H1 (cell line): ENCODE data around the gene DGKI. TPM values are rescaled to one million over a fixed set of nuclear protein-coding genes. Genes with fewer than 3 reads are reported as not detected.

Experiments used
- CTCF ChIA-PET: fragments of 300-600 bp; sonication (Branson Sonifier 250); formaldehyde crosslinking; loops from one replicate; lab custom pipeline; 2021; ENCODE audit not compliant: partially characterized antibody; lab: Charles Lee
- POLR2A ChIA-PET: fragments of 300-600 bp; sonication (Branson Sonifier 250); formaldehyde crosslinking; loops from one replicate; lab custom pipeline; 2021; ENCODE audit warnings: inconsistent platforms; ENCODE audit not compliant: partially characterized antibody; lab: Charles Lee
- DNase-seq, 2 experiments: peaks; one replicate each; pipeline versions ENCODE4 v3.0.0 to v3.0.0-alpha.2; 2010 to 2022; ENCODE audit warnings: low spot score in 2 of 2, low read depth in 1 of 2, mixed read lengths in 1 of 2
- FAIRE-seq: peaks from 2 replicates; lab custom pipeline; 2011; peaks lifted over from hg19 to GRCh38; lab: Jason Lieb, UNC
- H2AFZ ChIP-seq: 2 replicates; pipeline ENCODE4 v1.8.1; 2012; ENCODE audit warnings: low read length, inconsistent platforms
- H2AK5ac ChIP-seq: 2 replicates; pipeline ENCODE4 v1.6.1; 2013; ENCODE audit warnings: low read depth, low read length
- H2BK120ac ChIP-seq: replicated peaks from 2 replicates; pipeline ENCODE3; 2013; ENCODE audit warnings: low read depth, low read length, inconsistent platforms
- H2BK12ac ChIP-seq: 2 replicates; pipeline ENCODE4 v1.6.1; 2013; ENCODE audit warnings: low read depth, low read length
- H2BK15ac ChIP-seq: 2 replicates; pipeline ENCODE4 v1.6.1; 2013; ENCODE audit warnings: low read length
- H2BK20ac ChIP-seq: 2 replicates; pipeline ENCODE4 v1.6.1; 2013; ENCODE audit warnings: low read length
- H2BK5ac ChIP-seq: 2 replicates; pipeline ENCODE4 v1.6.1; 2013; ENCODE audit warnings: low read depth, low read length
- H3K14ac ChIP-seq: 2 replicates; pipeline ENCODE4 v1.6.1; 2013; ENCODE audit warnings: inconsistent platforms; ENCODE audit not compliant: insufficient read length
- H3K18ac ChIP-seq: 2 replicates; pipeline ENCODE4 v1.6.1; 2013; ENCODE audit warnings: low read length; ENCODE audit errors: extremely low read depth
- H3K23ac ChIP-seq: 2 replicates; pipeline ENCODE4 v1.6.1; 2013; ENCODE audit warnings: inconsistent platforms; ENCODE audit not compliant: insufficient read length
- H3K23me2 ChIP-seq: 2 replicates; pipeline ENCODE4 v1.6.1; 2013; ENCODE audit warnings: low read depth, low read length
- H3K27ac ChIP-seq: 2 replicates; pipeline ENCODE4 v1.6.1; 2011; ENCODE audit warnings: low read depth, low read length, inconsistent platforms
- H3K27me3 ChIP-seq, 4 experiments: replicated peaks in 1 of 4; 1 replicate in 1 of 4; 2 replicates in 3 of 4; pipeline versions ENCODE4 v1.6.1 to v1.8.1; 2011 to 2013; ENCODE audit warnings: low read length in 3 of 4, mild to moderate bottlenecking in 3 of 4, inconsistent platforms in 2 of 4, mixed read lengths in 2 of 4, moderate library complexity in 1 of 4; ENCODE audit not compliant: control insufficient read depth in 3 of 4, insufficient read depth in 3 of 4; ENCODE audit errors: extremely low read depth in 1 of 4
- H3K36me3 ChIP-seq, 4 experiments: 2 replicates each; pipeline versions ENCODE4 v1.6.1 to v1.8.1; 2011 to 2013; ENCODE audit warnings: mild to moderate bottlenecking in 4 of 4, low read length in 3 of 4, moderate library complexity in 2 of 4, control low read depth in 1 of 4, inconsistent platforms in 1 of 4; ENCODE audit not compliant: insufficient read depth in 4 of 4, control insufficient read depth in 2 of 4
- H3K4ac ChIP-seq: replicated peaks from 2 replicates; pipeline ENCODE3; 2013; ENCODE audit warnings: low read length, low read depth, mixed read lengths, inconsistent platforms; ENCODE audit not compliant: insufficient read length
- H3K4me1 ChIP-seq, 4 experiments: replicated peaks in 1 of 4; 1 replicate in 1 of 4; 2 replicates in 3 of 4; pipeline versions ENCODE4 v1.6.1 to v1.8.1; 2011 to 2013; ENCODE audit warnings: low read length in 3 of 4, inconsistent platforms in 2 of 4, mixed read lengths in 1 of 4; ENCODE audit not compliant: insufficient read depth in 4 of 4, control insufficient read depth in 3 of 4
- H3K4me2 ChIP-seq, 2 experiments: 2 replicates each; pipeline versions ENCODE4 v1.6.1 to v1.8.1; 2011 to 2013; ENCODE audit warnings: low read depth in 2 of 2, low read length in 2 of 2, control low read depth in 1 of 2, inconsistent platforms in 1 of 2, mild to moderate bottlenecking in 1 of 2; ENCODE audit not compliant: insufficient read depth in 1 of 2
- H3K4me3 ChIP-seq, 4 experiments: fragments of 200-600, 300-600 bp in 1 of 4; sonication (generic), shearing (Covaris generic), sonication (Bioruptor Twin) in 1 of 4; 2 replicates each; pipeline versions ENCODE4 v1.5.1 to v1.8.1; 2011 to 2016; ENCODE audit warnings: low read length in 4 of 4, low read depth in 3 of 4, control low read depth in 2 of 4, inconsistent platforms in 2 of 4, mild to moderate bottlenecking in 2 of 4, mixed read lengths in 1 of 4, moderate library complexity in 1 of 4; ENCODE audit not compliant: insufficient read depth in 2 of 4; ENCODE audit errors: extremely low read depth in 1 of 4
- H3K56ac ChIP-seq: replicated peaks from 2 replicates; pipeline ENCODE3; 2013; ENCODE audit warnings: low read depth, mild to moderate bottlenecking, mixed read lengths, low read length, inconsistent platforms; ENCODE audit not compliant: insufficient read length
- H3K79me1 ChIP-seq: 2 replicates; pipeline ENCODE4 v1.6.1; 2013; ENCODE audit warnings: low read depth, low read length, control low read depth
- H3K79me2 ChIP-seq, 2 experiments: 2 replicates each; pipeline versions ENCODE4 v1.6.1 to v1.8.1; 2012 to 2013; ENCODE audit warnings: low read length in 2 of 2, mild to moderate bottlenecking in 2 of 2, inconsistent platforms in 1 of 2; ENCODE audit not compliant: insufficient read depth in 2 of 2, control insufficient read depth in 1 of 2
- H3K9ac ChIP-seq, 4 experiments: replicated peaks in 1 of 4; 1 replicate in 1 of 4; 2 replicates in 3 of 4; pipeline versions ENCODE4 v1.6.1 to v1.8.1; 2011 to 2013; ENCODE audit warnings: low read depth in 3 of 4, low read length in 3 of 4, control low read depth in 2 of 4, mild to moderate bottlenecking in 2 of 4, moderate library complexity in 2 of 4, inconsistent platforms in 1 of 4; ENCODE audit errors: extremely low read depth in 1 of 4
- H3K9me3 ChIP-seq, 2 experiments: 2 replicates each; pipeline versions ENCODE4 v1.6.1 to v1.8.1; 2012 to 2013; ENCODE audit warnings: mild to moderate bottlenecking in 2 of 2, moderate library complexity in 2 of 2, control low read depth in 1 of 2, inconsistent platforms in 1 of 2, low read depth in 1 of 2, low read length in 1 of 2, mixed read lengths in 1 of 2; ENCODE audit not compliant: insufficient read depth in 2 of 2
- H4K20me1 ChIP-seq, 2 experiments: replicated peaks in 1 of 2; 2 replicates each; pipeline versions ENCODE3 to v1.8.1; 2011 to 2013; ENCODE audit warnings: inconsistent platforms in 2 of 2, low read length in 2 of 2, mild to moderate bottlenecking in 1 of 2; ENCODE audit not compliant: insufficient read depth in 2 of 2, control insufficient read depth in 1 of 2
- H4K5ac ChIP-seq: 2 replicates; pipeline ENCODE4 v1.6.1; 2013; ENCODE audit warnings: low read length, low read depth, mixed read lengths, inconsistent platforms; ENCODE audit not compliant: insufficient read length
- H4K8ac ChIP-seq: 2 replicates; pipeline ENCODE4 v1.8.0; 2013; ENCODE audit warnings: mild to moderate bottlenecking, moderate library complexity, low read length, inconsistent platforms; ENCODE audit not compliant: insufficient read depth; ENCODE audit errors: extremely low read depth
- H4K91ac ChIP-seq: replicated peaks from 2 replicates; pipeline ENCODE3; 2013; ENCODE audit warnings: low read length, mixed read lengths, inconsistent platforms; ENCODE audit not compliant: insufficient read length
- BCL11A ChIP-seq, 2 experiments: IDR thresholded peaks; one replicate each; pipeline ENCODE4 v1.6.1; 2011; ENCODE audit warnings: low read depth in 2 of 2, low read length in 2 of 2, mild to moderate bottlenecking in 2 of 2
- BRCA1 ChIP-seq: IDR thresholded peaks from 2 replicates; pipeline ENCODE4 v1.6.1; 2012; ENCODE audit warnings: low read depth, low read length, improper control_type of control experiment
- CTCF ChIP-seq, 3 experiments: IDR thresholded peaks; 1 replicate in 2 of 3; 2 replicates in 1 of 3; pipeline versions ENCODE4 v1.5.1 to v1.6.1; 2011; ENCODE audit warnings: low read length in 3 of 3, mild to moderate bottlenecking in 3 of 3, inconsistent platforms in 2 of 3, low read depth in 1 of 3, moderate library complexity in 1 of 3; ENCODE audit not compliant: insufficient read depth in 1 of 3; ENCODE audit errors: control extremely low read depth in 1 of 3
- GABPA ChIP-seq: IDR thresholded peaks from 2 replicates; pipeline ENCODE4 v1.6.1; 2011; ENCODE audit warnings: mild to moderate bottlenecking, low read length, moderate library complexity, borderline replicate concordance; ENCODE audit not compliant: insufficient read depth
- JUND ChIP-seq: IDR thresholded peaks from 2 replicates; pipeline ENCODE4 v1.6.1; 2011; ENCODE audit warnings: mild to moderate bottlenecking, improper control_type of control experiment, low read length
- MAX ChIP-seq: IDR thresholded peaks from 2 replicates; pipeline ENCODE4 v1.6.1; 2012; ENCODE audit warnings: inconsistent platforms
- NANOG ChIP-seq: IDR thresholded peaks from 2 replicates; pipeline ENCODE4 v1.6.1; 2011; ENCODE audit warnings: low read length, low read depth, mild to moderate bottlenecking, inconsistent platforms; ENCODE audit not compliant: insufficient read depth, poor library complexity, severe bottlenecking
- RBBP5 ChIP-seq: IDR thresholded peaks from 2 replicates; pipeline ENCODE4 v1.7.1; 2012; ENCODE audit warnings: low read depth, mild to moderate bottlenecking, inconsistent platforms, low read length, moderate library complexity, borderline replicate concordance
- SP2 ChIP-seq: IDR thresholded peaks from 2 replicates; pipeline ENCODE4 v1.6.1; 2012; ENCODE audit warnings: mild to moderate bottlenecking, low read length, inconsistent platforms
- SP4 ChIP-seq: IDR thresholded peaks from 2 replicates; pipeline ENCODE4 v1.6.1; 2012; ENCODE audit warnings: low read length, inconsistent platforms
- SUZ12 ChIP-seq: fragments of 200-600 bp; sonication (generic); IDR thresholded peaks from 2 replicates; pipeline ENCODE4 v1.6.1; 2012; ENCODE audit warnings: mild to moderate bottlenecking, inconsistent platforms, low read length, moderate library complexity, mixed read lengths
- TBP ChIP-seq: IDR thresholded peaks from 2 replicates; pipeline ENCODE4 v1.6.1; 2011; ENCODE audit warnings: low read depth, low read length, improper control_type of control experiment
- WGBS, 2 experiments: shearing (Covaris generic) in 1 of 2; methylation state at CpG; one replicate each; pipeline versions ENCODE4 v1.1.6 to v1.1.7; 2013 to 2015; ENCODE audit warnings: low lambda C conversion rate in 2 of 2, mixed read lengths in 2 of 2, inconsistent platforms in 1 of 2, low coverage in 1 of 2, missing lambda C conversion rate in 1 of 2; ENCODE audit not compliant: insufficient replicate concordance in 2 of 2, insufficient coverage in 1 of 2, insufficient read length in 1 of 2; ENCODE audit errors: extremely low coverage in 1 of 2, missing lambda C conversion rate in 1 of 2; 5-methylcytosine and 5-hydroxymethylcytosine counted together
- polyA plus RNA-seq, 7 experiments: library from polyadenylated mRNA; depleted of rRNA in 3 of 7; stranded (reverse) in 5 of 7; unstranded in 2 of 7; fragments of >200 nt in 5 of 7; fragments of 200-250 nt in 2 of 7; gene quantifications; 1 replicate in 5 of 7; 2 replicates in 1 of 7; 4 replicates in 1 of 7; pipeline versions ENCODE4 v1.2.1 to v1.2.3, GENCODE V29; 2011 to 2013; ENCODE audit warnings: missing spikeins in 2 of 7, mixed read lengths in 2 of 7
- total RNA-seq: library from RNA; stranded (reverse); fragmentation: NEBNext Ultra II Directional; extraction: Animal tissue kit (Norgen Biotek cat#: 25700); gene quantifications from 2 replicates; pipeline ENCODE4 v1.2.1, GENCODE V29; 2021

DGKI gene
- total and polyA plus RNA-seq, 2 of the 8 experiments (the other 6 are each of a cell fraction or from before 2014, with no cell fraction given): 0.20 to 0.71 TPM

- H4K20me1 ChIP-seq: no peaks in the 10 kb centered on the region
- CTCF ChIA-PET: interaction anchor here (0.7 to 2.5 kb wide), 8 partner anchors 9 to 1108 kb away, joined by 3 to 7 read pairs (median 4); no protein-coding TSS in a partner anchor
- TF ChIP-seq CTCF (IDR thresholded peaks at IDR 0.05; ENCODE audit: control extremely low read depth in 1 of 3, insufficient read depth in 1 of 3, low read depth in 1 of 3, low read length in 3 of 3): no peak
- no peak for TF ChIP-seq MAX
- TF ChIP-seq SP4: no peak
- no peak for TF ChIP-seq RBBP5
- TF ChIP-seq SUZ12: no peak
- TF ChIP-seq JUND: no peak
- TF ChIP-seq BCL11A (IDR thresholded peaks at IDR 0.05; ENCODE audit: low read depth in 2 of 2, low read length in 2 of 2): no peak
- TF ChIP-seq TBP: no peak
- TF ChIP-seq BRCA1: no peak
- TF ChIP-seq NANOG: no peak
- no peak for TF ChIP-seq GABPA
- TF ChIP-seq SP2: no peak
Observed at GRCh38 chr7:137690635-137691034, 156.1 kb downstream of the DGKI start.

More at GRCh38 chr7:137690635-137691034, 156.1 kb downstream of the DGKI start:
- Histone ChIP-seq H3K9me3 (no peaks in the 10 kb centered on the region), H2BK12ac (no peak overlapping the region), H4K8ac (no peak overlapping the region), H2AFZ (no peak overlapping the region), H3K4ac (no peak overlapping the region), H3K36me3 (no peaks in the 10 kb centered on the region), H4K91ac (no peak overlapping the region), H2BK120ac (no peak overlapping the region), H3K14ac (no peak overlapping the region), H3K27ac (no peak overlapping the region), H3K4me3 (no peak overlapping the region), H3K23me2 (no peaks in the 10 kb centered on the region), H3K79me2 (no peaks in the 10 kb centered on the region), H3K4me2 (no peak overlapping the region), H4K5ac (no peak overlapping the region), H3K56ac (no peak overlapping the region), H3K18ac (no peak overlapping the region), H3K9ac (no peak overlapping the region), H2BK20ac (no peak overlapping the region), H2BK15ac (no peak overlapping the region), H3K4me1 (no peaks in the 10 kb centered on the region; a peak in 1 of 7 replicates), H2BK5ac (no peak overlapping the region), H3K79me1 (no peaks in the 10 kb centered on the region), H3K27me3 (no peaks in the 10 kb centered on the region), H2AK5ac (no peak overlapping the region), H3K23ac (no peak overlapping the region)
- 85% methylated on average over 4 of the region's 4 CpGs; no CpG with 5 or more reads in 1 of the 2 experiments for WGBS, 2 experiments
- DNase-seq: no peak
- FAIRE-seq: no peak
- POLR2A ChIA-PET: no interaction called here
